GM19240 (cell line): Measurements from ENCODE around the gene MICA.
A peak's percentile ranks its signal among the peaks of the same experiment; 100 is the strongest.
"Not testable (repeated sequence)": the region's sequence is repeated elsewhere in the genome, so short reads cannot be mapped to it uniquely, and the experiment has no call there.

Experiments
- DNase-seq: peaks from one replicate; pipeline ENCODE4 v3.0.0; 2011; ENCODE audit warnings: low spot score; ENCODE audit not compliant: insufficient read length

MICA gene

GRCh38 chr6:31381666-31382065 is 21.7 kb upstream of the MICA start:
- no peak for DNase-seq

GRCh38 chr6:31383149-31383548 is 20.2 kb upstream of the MICA start:
- DNase-seq = no peak

- DNase-seq = no peak
Measured at GRCh38 chr6:31385041-31385440, 18.4 kb upstream of the MICA start.

- no peak for DNase-seq
Measured at GRCh38 chr6:31386099-31386498, 17.3 kb upstream of the MICA start.

- no peak for DNase-seq
Measured at GRCh38 chr6:31386977-31387376, 16.4 kb upstream of the MICA start.

- not testable (repeated sequence) for DNase-seq
Measured at GRCh38 chr6:31388916-31389801, 14.2 kb upstream of the MICA start.

- not testable (repeated sequence) for DNase-seq
Measured at GRCh38 chr6:31389802-31390132, 13.6 kb upstream of the MICA start.

- DNase-seq = no peak
Measured at GRCh38 chr6:31393932-31394331, 9.5 kb upstream of the MICA start.

- DNase-seq = no peak
Measured at GRCh38 chr6:31394381-31394780, 9.0 kb upstream of the MICA start.

GRCh38 chr6:31395832-31396231 is 7.6 kb upstream of the MICA start:
- no peak for DNase-seq

GRCh38 chr6:31396422-31397152 is 6.8 kb upstream of the MICA start:
- no peak for DNase-seq

GRCh38 chr6:31397153-31397499 is 6.3 kb upstream of the MICA start:
- DNase-seq = not testable (repeated sequence)

- DNase-seq = no peak
Measured at GRCh38 chr6:31397901-31398525, 5.4 kb upstream of the MICA start.

GRCh38 chr6:31399589-31400466 is 3.6 kb upstream of the MICA start:
- DNase-seq = no peak

- DNase-seq = peak; percentile 29
Measured at GRCh38 chr6:31400467-31401289, 2.7 kb upstream of the MICA start.

GRCh38 chr6:31401403-31401802 is 2.0 kb upstream of the MICA start:
- DNase-seq = no peak

- no peak for DNase-seq
Measured at GRCh38 chr6:31402324-31403282, 792 bp upstream of the MICA start.

- not testable (repeated sequence) for DNase-seq
Measured at GRCh38 chr6:31404061-31404364, 618 bp downstream of the MICA start.

- DNase-seq = no peak
Measured at GRCh38 chr6:31405996-31406395, 2.6 kb downstream of the MICA start.

GRCh38 chr6:31407699-31408098 is 4.3 kb downstream of the MICA start:
- no peak for DNase-seq
